22Rv1 (cell line): ENCODE data around the gene GAPT.

ENCODE experiments used
- CTCF ChIP-seq: fragments of 450-650 bp; IDR thresholded peaks from 2 replicates; pipeline ENCODE4 v1.5.1; 2017; ENCODE audit warnings: mild to moderate bottlenecking
- ZFX ChIP-seq: fragments of 450-650 bp; IDR thresholded peaks from 2 replicates; pipeline ENCODE4 v1.6.1; 2017; ENCODE audit warnings: antibody characterized with exemption, borderline replicate concordance

GRCh38 chr5:58545912-58546311 lies 54.7 kb downstream of the GAPT start:
- TF ChIP-seq CTCF (no peak), ZFX (no peak)
